Esophagus muscularis mucosa (tissue), 4 donors: Measurements from ENCODE around the gene BSND.

Experiments used
- EP300 ChIP-seq: sonication (generic); formaldehyde crosslinking; IDR thresholded peaks from one replicate; pipeline ENCODE4 v1.6.1; 2017; ENCODE audit warnings: antibody characterized with exemption
- POLR2A ChIP-seq: fragments of 450-650 bp; IDR thresholded peaks from one replicate; pipeline ENCODE4 v1.6.1; 2017; ENCODE audit warnings: antibody characterized with exemption, moderate library complexity, mild to moderate bottlenecking, low read depth
- TF ChIP-seq, protein P1 (sequence below), 3 experiments: fragments of 200-600 bp in 2 of 3; fragments of 450-650 bp in 1 of 3; sonication (generic) in 2 of 3; IDR thresholded peaks; one replicate each; pipeline ENCODE4 v1.5.1; 2017 to 2019; ENCODE audit warnings: antibody characterized with exemption in 3 of 3, mild to moderate bottlenecking in 2 of 3, moderate library complexity in 1 of 3

DNA sequence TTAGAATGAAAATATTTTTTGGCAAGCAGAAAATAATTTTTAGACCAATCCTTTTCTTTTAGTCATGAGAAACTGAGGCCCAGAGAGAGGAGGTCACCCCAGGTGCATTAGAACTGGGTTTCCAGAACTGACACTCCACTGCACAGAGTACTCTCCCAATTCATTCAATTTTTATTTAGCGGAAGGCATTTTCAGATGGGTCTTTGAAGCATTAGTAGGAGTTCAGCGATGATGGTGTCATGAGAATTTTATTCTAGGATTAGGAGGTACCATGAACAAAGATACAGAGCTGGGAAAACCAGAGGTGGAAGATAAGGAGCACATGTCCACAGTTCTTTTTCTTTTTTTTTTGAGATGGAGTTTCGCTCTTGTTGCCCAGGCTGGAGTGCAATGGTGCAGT is 42.9 kb downstream of the BSND start:
- TF ChIP-seq, protein P1, sequence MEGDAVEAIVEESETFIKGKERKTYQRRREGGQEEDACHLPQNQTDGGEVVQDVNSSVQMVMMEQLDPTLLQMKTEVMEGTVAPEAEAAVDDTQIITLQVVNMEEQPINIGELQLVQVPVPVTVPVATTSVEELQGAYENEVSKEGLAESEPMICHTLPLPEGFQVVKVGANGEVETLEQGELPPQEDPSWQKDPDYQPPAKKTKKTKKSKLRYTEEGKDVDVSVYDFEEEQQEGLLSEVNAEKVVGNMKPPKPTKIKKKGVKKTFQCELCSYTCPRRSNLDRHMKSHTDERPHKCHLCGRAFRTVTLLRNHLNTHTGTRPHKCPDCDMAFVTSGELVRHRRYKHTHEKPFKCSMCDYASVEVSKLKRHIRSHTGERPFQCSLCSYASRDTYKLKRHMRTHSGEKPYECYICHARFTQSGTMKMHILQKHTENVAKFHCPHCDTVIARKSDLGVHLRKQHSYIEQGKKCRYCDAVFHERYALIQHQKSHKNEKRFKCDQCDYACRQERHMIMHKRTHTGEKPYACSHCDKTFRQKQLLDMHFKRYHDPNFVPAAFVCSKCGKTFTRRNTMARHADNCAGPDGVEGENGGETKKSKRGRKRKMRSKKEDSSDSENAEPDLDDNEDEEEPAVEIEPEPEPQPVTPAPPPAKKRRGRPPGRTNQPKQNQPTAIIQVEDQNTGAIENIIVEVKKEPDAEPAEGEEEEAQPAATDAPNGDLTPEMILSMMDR (IDR thresholded peaks at IDR 0.05), result no peak
- TF ChIP-seq POLR2A (no peak), EP300 (no peak)
